ENCODE measurements around the gene ABCF1. TPM values are rescaled to one million over a fixed set of nuclear protein-coding genes. Genes with fewer than 3 reads are reported as not detected.

The ABCF1 gene
- total and polyA plus RNA-seq, 9 of the 15 experiments (the other 6 are each of a cell fraction or from before 2014, with no cell fraction given): 41.6 to 193 (median 102) TPM

- Histone ChIP-seq H3K27ac (ENCODE audit: extremely low read depth, low read depth, low read length) (no peak overlapping the region), H3K9me1 (ENCODE audit: control insufficient read depth, insufficient read depth, low read length) (no peaks in the 10 kb centered on the region), H3K27me3 (ENCODE audit: control insufficient read depth in 2 of 2, insufficient read depth in 2 of 2, low read length in 2 of 2) (no peaks in the 10 kb centered on the region), H4K20me1 (replicated peaks; ENCODE audit: control insufficient read depth, insufficient read depth, low read length) (no peaks in the 10 kb centered on the region), H3K4me2 (ENCODE audit: insufficient read depth, low read length) (no peak overlapping the region), H3K4me1 (replicated peaks in 1 of 2; ENCODE audit: control insufficient read depth in 2 of 2, insufficient read depth in 2 of 2, low read length in 2 of 2) (peaks cover 2 to 3% of the 10 kb centered on the region in 2 experiments; a peak in 3 of 5 replicates), H3K36me3 (ENCODE audit: control insufficient read depth, insufficient read depth, low read length) (peaks cover 49% of the 10 kb centered on the region; the same call in 2 of the 3 replicates), H3K79me2 (ENCODE audit: control insufficient read depth, insufficient read depth, low read length) (no peaks in the 10 kb centered on the region), H2AFZ (ENCODE audit: low read depth, low read length) (no peak overlapping the region), H3K9me3 (replicated peaks; ENCODE audit: control insufficient read depth, insufficient read depth, low read depth, low read length) (no peaks in the 10 kb centered on the region), H3K4me3 (no peak overlapping the region), H3K9ac (ENCODE audit: insufficient read depth in 1 of 2, low read depth in 2 of 2, low read length in 2 of 2) (no peak overlapping the region)
- peak; percentile 80 for ATAC-seq
- TSS peak; percentile 3 for BruUV-seq (replicated peaks)
- CTCF ChIA-PET (ENCODE audit: low intra/inter-chr PET ratio): interaction anchor here (0.6 to 5.4 kb wide), 10 partner anchors 23 to 188 kb away, joined by 3 to 63 read pairs (median 3); partner anchors contain the start of gene HLA-E
- peak; percentile 59 to 73 (median 61) for DNase-seq (ENCODE audit: extremely low read depth in 1 of 4, low spot score in 3 of 4)
- in situ Hi-C loops (cut with MboI): no loop called here
- peak; percentile 90 for FAIRE-seq
- POLR2A ChIA-PET: interaction anchor here (0.5 to 6.2 kb wide), 12 partner anchors 10 to 174 kb away, joined by 3 to 85 read pairs (median 4); partner anchors contain the start of genes GNL1 and PRR3
- intact Hi-C loops (cut with micrococcal nuclease): loop anchor here (1.0 to 5.0 kb wide), 2 partner anchors 61 to 188 kb away; no protein-coding TSS in a partner anchor
- WGBS (ENCODE audit: insufficient coverage, low coverage, missing lambda C conversion rate): 17% methylated on average over 6 of the region's 6 CpGs
- TF ChIP-seq KLF13 (tag; IDR thresholded peaks at IDR 0.05; ENCODE audit: borderline replicate concordance, low read depth) (no peak), CREM (IDR thresholded peaks at IDR 0.05; ENCODE audit: low read depth) (0 out of 2 replicates have a peak, but pooled peaks have one; percentile 5), JUND (IDR thresholded peaks at IDR 0.05; ENCODE audit: borderline replicate concordance, low read depth, low read length) (peak; percentile 58; the same call in 1 of the 2 replicates), JUND (tag; IDR thresholded peaks at IDR 0.05; ENCODE audit: borderline replicate concordance, low read depth, low read length) (no peak; the same call in 2 of the 3 replicates), JUN (IDR thresholded peaks at IDR 0.05; ENCODE audit: borderline replicate concordance, low read depth, low read length) (0 out of 2 replicates have a peak, but pooled peaks have one; percentile 15), JUN (CRISPR knock-in tag; IDR thresholded peaks at IDR 0.05; ENCODE audit: borderline replicate concordance) (no peak), MEIS2 (IDR thresholded peaks at IDR 0.05; ENCODE audit: partially characterized antibody) (peak; percentile 10), ZNF780A (CRISPR knock-in tag; IDR thresholded peaks at IDR 0.05) (no peak), FOSL1 (tag; conservative IDR thresholded peaks at IDR 0.05) (peak; percentile 71), MAFG (tag; conservative IDR thresholded peaks at IDR 0.05) (no peak), SMC3 (conservative IDR thresholded peaks at IDR 0.05; ENCODE audit: insufficient read depth, low read depth, low read length) (peak; percentile 82)
- TF ChIP-seq, protein P1, sequence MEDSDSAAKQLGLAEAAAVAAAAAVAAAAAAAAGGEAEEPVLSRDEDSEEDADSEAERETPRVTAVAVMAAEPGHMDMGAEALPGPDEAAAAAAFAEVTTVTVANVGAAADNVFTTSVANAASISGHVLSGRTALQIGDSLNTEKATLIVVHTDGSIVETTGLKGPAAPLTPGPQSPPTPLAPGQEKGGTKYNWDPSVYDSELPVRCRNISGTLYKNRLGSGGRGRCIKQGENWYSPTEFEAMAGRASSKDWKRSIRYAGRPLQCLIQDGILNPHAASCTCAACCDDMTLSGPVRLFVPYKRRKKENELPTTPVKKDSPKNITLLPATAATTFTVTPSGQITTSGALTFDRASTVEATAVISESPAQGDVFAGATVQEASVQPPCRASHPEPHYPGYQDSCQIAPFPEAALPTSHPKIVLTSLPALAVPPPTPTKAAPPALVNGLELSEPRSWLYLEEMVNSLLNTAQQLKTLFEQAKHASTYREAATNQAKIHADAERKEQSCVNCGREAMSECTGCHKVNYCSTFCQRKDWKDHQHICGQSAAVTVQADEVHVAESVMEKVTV (CRISPR knock-in tag; IDR thresholded peaks at IDR 0.05): 0 out of 2 replicates have a peak, but pooled peaks have one; percentile 21
These were observed 26.5 kb upstream of the ABCF1 start for GRCh38 chr6:30544666-30545272.

Measured in K562 (cell line).